Spleen (tissue), 11 donors: ENCODE results near the gene PIAS4. TPM values are rescaled to one million over a fixed set of nuclear protein-coding genes. Genes with fewer than 3 reads are reported as not detected.
"Not testable (repeated sequence)": the region's sequence is repeated elsewhere in the genome, so short reads cannot be mapped to it uniquely, and the experiment has no call there.

Source experiments
- DNase-seq: peaks from one replicate; pipeline ENCODE4 v3.0.0-alpha.2; 2020
- H3K27ac ChIP-seq, 8 donors: fragments of 200-600 bp; sonication (generic) in 7 of 8; 1 replicate in 4 of 8; 2 replicates in 4 of 8; pipeline versions ENCODE4 v1.5.0 to v1.8.0; 2016 to 2021; ENCODE audit warnings: inconsistent platforms in 4 of 8, mild to moderate bottlenecking in 4 of 8, moderate library complexity in 1 of 8
- H3K27me3 ChIP-seq, 7 donors: fragments of 200-600 bp; sonication (generic) in 6 of 7; replicated peaks in 1 of 7; 1 replicate in 4 of 7; 2 replicates in 3 of 7; pipeline versions ENCODE4 v1.5.0 to v1.8.0; 2016 to 2021; ENCODE audit warnings: inconsistent platforms in 3 of 7, mild to moderate bottlenecking in 1 of 7
- H3K36me3 ChIP-seq, 6 donors: fragments of 200-600 bp; sonication (generic) in 5 of 6; 1 replicate in 4 of 6; 2 replicates in 2 of 6; pipeline versions ENCODE4 v1.5.0 to v1.8.0; 2016 to 2021; ENCODE audit warnings: inconsistent platforms in 2 of 6
- H3K4me1 ChIP-seq, 6 donors: fragments of 200-600 bp; sonication (generic) in 5 of 6; 1 replicate in 3 of 6; 2 replicates in 3 of 6; pipeline versions ENCODE4 v1.5.0 to v1.8.0; 2016 to 2021; ENCODE audit warnings: inconsistent platforms in 3 of 6
- H3K4me3 ChIP-seq, 8 donors: fragments of 200-600 bp; sonication (generic) in 7 of 8; 1 replicate in 4 of 8; 2 replicates in 4 of 8; pipeline versions ENCODE4 v1.5.0 to v1.8.0; 2016 to 2021; ENCODE audit warnings: inconsistent platforms in 4 of 8, mild to moderate bottlenecking in 4 of 8, moderate library complexity in 2 of 8
- H3K9me3 ChIP-seq, 8 donors: fragments of 200-600 bp; sonication (generic) in 7 of 8; 1 replicate in 4 of 8; 2 replicates in 4 of 8; pipeline versions ENCODE4 v1.5.0 to v1.8.0; 2016 to 2021; ENCODE audit warnings: inconsistent platforms in 4 of 8
- POLR2A ChIP-seq, 3 donors: fragments of 450-650 bp; IDR thresholded peaks; one replicate each; pipeline ENCODE4 v1.5.1; 2017; ENCODE audit warnings: antibody characterized with exemption in 3 of 3, mild to moderate bottlenecking in 1 of 3
- POLR2AphosphoS5 ChIP-seq, 3 donors: sonication (generic); formaldehyde crosslinking; IDR thresholded peaks; one replicate each; pipeline ENCODE4 v1.5.1; 2017; ENCODE audit warnings: antibody characterized with exemption in 3 of 3
- WGBS, 5 donors: extraction: QIAGEN DNeasy Blood & Tissue Kit in 3 of 5; methylation state at CpG; one replicate each; pipeline versions ENCODE4 v1.1.5 to v1.1.7; 2013 to 2018; 5-methylcytosine and 5-hydroxymethylcytosine counted together
- intact Hi-C: fragments of 100-400 bp; cut with DNase I; formaldehyde crosslinking; loops from one replicate; pipeline ENCODE4 v1.15.0; 2023; ENCODE audit warnings: low total_unique reads
- polyA plus RNA-seq, 3 donors: library from polyadenylated mRNA; stranded (reverse); fragments of 200-250 nt; gene quantifications; one replicate each; pipeline ENCODE4 v1.2.1, GENCODE V29; 2013
- total RNA-seq, 7 donors: library from RNA; depleted of rRNA in 3 of 7; stranded (reverse); fragments of >200 nt in 3 of 7; fragmentation: NEBNext Ultra II Directional in 4 of 7; extraction: Animal tissue kit (Norgen Biotek cat#: 25700) in 4 of 7; gene quantifications; one replicate each; pipeline versions ENCODE4 v1.1.0 to v1.2.1, GENCODE V29; 2016 to 2021
- TF ChIP-seq, protein P1 (sequence below), 11 experiments: fragments of 200-600 bp in 7 of 11; fragments of 450-650 bp in 4 of 11; sonication (generic) in 4 of 11; IDR thresholded peaks in 8 of 11; conservative IDR thresholded peaks in 3 of 11; 1 replicate in 7 of 11; 2 replicates in 4 of 11; pipeline versions ENCODE4 v1.4.0 to v1.8.0; 2016 to 2021; ENCODE audit warnings: antibody characterized with exemption in 11 of 11, inconsistent platforms in 4 of 11, mild to moderate bottlenecking in 1 of 11
- donor health status: healthy with polysubstance abuse.
- donor health status: DM: no; HTN: no; CAD: no; lungs with moderate emphysema.
- donor health status: DM: no; HTN: no; CAD: no.
- donor health status: Bipolar disorder and iron deficiency.
- donor health status: healthy.
- donor health status: DM: no; HTN: no; CAD: no.
- donor health status: DM: yes; HTN: yes; CAD: no.

The PIAS4 gene
- total and polyA plus RNA-seq, 10 donors = 6.2 to 30.5 (median 22.3) TPM

DNA sequence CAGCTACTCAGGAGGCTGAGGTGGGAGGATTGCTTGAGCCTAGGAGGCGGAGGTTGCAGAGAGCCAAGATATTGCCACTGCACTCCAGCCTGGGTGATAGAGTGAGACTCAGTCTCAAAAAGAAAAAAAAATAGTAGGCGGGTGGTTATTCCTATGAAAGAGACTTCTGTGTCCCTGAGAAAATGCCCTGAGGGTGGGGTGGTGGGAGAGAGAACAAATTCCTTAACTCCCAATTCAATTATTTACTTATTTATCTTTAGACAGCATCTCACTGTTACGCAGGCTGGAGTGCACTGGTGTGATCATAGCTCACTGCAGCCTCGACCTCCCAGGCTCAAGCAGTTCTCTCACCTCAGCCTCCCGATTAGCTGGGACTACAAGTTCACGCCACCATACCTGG lies 11.9 kb upstream of the PIAS4 start:
- H3K27me3 ChIP-seq = no peaks in the 10 kb centered on the region
- H3K9me3 ChIP-seq = no peaks in the 10 kb centered on the region
- peaks cover 0 to 7% (median 3%) of the 10 kb centered on the region in 6 donors for H3K4me1 ChIP-seq
- no peak overlapping the region for H3K4me3 ChIP-seq
- DNase-seq = no peak
- intact Hi-C loops = loop anchor here (10.0 kb wide), 1 partner anchor 189 kb away; the partner anchor contains the start of genes ANKRD24 and SIRT6
- WGBS, 5 donors = 83 to 92% (median 87%) methylated on average over 6 of the region's 6 CpGs
- no peak overlapping the region for H3K27ac ChIP-seq
- TF ChIP-seq POLR2A (IDR thresholded peaks at IDR 0.05) = no peak
- no peak for TF ChIP-seq POLR2AphosphoS5 (IDR thresholded peaks at IDR 0.05)
- TF ChIP-seq, protein P1, sequence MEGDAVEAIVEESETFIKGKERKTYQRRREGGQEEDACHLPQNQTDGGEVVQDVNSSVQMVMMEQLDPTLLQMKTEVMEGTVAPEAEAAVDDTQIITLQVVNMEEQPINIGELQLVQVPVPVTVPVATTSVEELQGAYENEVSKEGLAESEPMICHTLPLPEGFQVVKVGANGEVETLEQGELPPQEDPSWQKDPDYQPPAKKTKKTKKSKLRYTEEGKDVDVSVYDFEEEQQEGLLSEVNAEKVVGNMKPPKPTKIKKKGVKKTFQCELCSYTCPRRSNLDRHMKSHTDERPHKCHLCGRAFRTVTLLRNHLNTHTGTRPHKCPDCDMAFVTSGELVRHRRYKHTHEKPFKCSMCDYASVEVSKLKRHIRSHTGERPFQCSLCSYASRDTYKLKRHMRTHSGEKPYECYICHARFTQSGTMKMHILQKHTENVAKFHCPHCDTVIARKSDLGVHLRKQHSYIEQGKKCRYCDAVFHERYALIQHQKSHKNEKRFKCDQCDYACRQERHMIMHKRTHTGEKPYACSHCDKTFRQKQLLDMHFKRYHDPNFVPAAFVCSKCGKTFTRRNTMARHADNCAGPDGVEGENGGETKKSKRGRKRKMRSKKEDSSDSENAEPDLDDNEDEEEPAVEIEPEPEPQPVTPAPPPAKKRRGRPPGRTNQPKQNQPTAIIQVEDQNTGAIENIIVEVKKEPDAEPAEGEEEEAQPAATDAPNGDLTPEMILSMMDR (IDR thresholded peaks at IDR 0.05 in 8 of 11, conservative IDR thresholded peaks at IDR 0.05 in 3 of 11) = no peak
- H3K36me3 ChIP-seq = no peaks in the 10 kb centered on the region

DNA sequence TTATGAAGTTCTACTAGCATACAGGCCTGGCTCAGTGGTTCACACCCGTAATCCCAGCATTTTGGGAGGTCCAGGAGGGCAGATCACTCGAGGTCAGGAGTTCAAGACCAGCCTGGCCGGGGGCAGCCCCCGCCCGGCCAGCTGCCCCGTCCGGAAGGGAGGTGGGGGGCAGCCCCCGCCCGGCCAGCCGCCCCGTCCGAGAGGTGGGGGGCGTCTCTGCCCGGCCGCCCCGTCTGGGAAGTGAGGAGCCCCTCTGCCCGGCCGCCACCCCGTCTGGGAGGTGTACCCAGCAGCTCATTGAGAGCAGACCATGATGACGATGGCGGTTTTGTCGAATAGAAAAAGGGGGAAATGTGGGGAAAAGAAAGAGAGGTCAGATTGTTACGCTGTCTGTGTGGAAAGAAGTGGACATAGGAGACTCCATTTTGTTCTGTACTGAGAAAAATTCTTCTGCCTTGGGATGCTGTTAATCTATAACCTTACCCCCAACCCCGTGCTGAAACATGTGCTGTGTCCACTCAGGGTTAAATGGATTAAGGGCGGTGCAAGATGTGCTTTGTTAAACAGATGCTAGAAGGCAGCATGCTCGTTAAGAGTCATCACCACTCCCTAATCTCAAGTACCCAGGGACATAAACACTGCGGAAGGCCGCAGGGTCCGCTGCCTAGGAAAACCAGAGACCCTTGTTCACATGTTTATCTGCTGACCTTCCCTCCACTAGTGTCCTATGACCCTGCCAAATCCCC lies 8.7 kb upstream of the PIAS4 start:
- intact Hi-C loops = loop anchor here (10.0 kb wide), 1 partner anchor 186 kb away; the partner anchor contains the start of genes ANKRD24 and SIRT6
- not testable (repeated sequence) for H3K4me1 ChIP-seq, DNase-seq, H3K27me3 ChIP-seq, H3K36me3 ChIP-seq, H3K4me3 ChIP-seq, H3K9me3 ChIP-seq, H3K27ac ChIP-seq
- WGBS, 5 donors = 77 to 93% (median 88%) methylated on average over 21 to 29 of the region's 29 CpGs

DNA sequence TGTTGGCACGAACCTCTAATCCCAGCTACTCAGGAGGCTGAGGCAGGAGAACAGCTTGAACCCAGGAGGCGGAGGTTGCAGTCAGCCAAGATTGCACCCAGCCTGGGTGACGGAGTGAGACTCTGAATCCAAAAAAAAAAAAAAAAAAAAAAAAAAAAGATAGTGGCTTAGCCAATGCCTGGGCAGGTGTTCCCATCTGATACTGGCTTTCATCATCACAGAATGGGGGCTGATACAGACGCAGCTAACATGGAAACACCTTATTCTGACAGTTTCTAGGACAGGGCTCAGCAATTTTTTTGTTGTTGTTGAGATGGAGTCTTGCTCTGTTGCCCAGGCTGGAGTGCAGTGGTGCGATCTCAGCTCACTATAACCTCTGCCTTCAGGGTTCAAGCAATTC lies 6.7 kb upstream of the PIAS4 start:
- H3K27ac ChIP-seq, H3K9me3 ChIP-seq, DNase-seq, H3K4me1 ChIP-seq, H3K27me3 ChIP-seq, H3K4me3 ChIP-seq, H3K36me3 ChIP-seq: not testable (repeated sequence)
- WGBS, 5 donors = 85 to 96% (median 90%) methylated on average over 5 of the region's 5 CpGs
- intact Hi-C loops = loop anchor here (10.0 kb wide), 1 partner anchor 64 kb away; the partner anchor contains the start of gene ZBTB7A

DNA sequence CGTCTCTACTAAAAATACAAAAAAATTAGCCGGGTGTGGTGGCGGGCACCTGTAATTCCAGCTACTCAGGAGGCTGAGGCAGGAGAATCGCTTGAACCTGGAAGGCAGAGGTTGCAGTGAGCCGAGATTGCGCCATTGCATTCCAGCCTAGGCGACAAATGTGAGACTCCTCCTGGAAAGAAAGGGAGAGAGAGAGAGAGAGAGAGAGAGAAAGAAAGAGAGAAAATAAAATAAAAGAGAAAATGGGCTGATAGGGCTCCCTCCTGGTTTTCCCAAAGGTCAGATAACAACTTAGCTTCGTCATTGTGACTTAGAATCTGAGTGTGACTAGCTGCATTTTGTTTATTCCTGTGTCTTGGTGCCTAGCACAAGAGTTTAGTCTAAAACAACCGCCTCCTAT lies 2.1 kb upstream of the PIAS4 start:
- 95 to 97% (median 96%) methylated on average over 9 of the region's 9 CpGs for WGBS, 5 donors
- H3K4me3 ChIP-seq, DNase-seq, H3K27me3 ChIP-seq, H3K9me3 ChIP-seq, H3K27ac ChIP-seq, H3K36me3 ChIP-seq: not testable (repeated sequence)
- peaks cover 16 to 43% (median 36%) of the 10 kb centered on the region in 6 donors for H3K4me1 ChIP-seq
- intact Hi-C loops = loop anchor here (10.0 kb wide), 1 partner anchor 59 kb away; the partner anchor contains the start of gene ZBTB7A

DNA sequence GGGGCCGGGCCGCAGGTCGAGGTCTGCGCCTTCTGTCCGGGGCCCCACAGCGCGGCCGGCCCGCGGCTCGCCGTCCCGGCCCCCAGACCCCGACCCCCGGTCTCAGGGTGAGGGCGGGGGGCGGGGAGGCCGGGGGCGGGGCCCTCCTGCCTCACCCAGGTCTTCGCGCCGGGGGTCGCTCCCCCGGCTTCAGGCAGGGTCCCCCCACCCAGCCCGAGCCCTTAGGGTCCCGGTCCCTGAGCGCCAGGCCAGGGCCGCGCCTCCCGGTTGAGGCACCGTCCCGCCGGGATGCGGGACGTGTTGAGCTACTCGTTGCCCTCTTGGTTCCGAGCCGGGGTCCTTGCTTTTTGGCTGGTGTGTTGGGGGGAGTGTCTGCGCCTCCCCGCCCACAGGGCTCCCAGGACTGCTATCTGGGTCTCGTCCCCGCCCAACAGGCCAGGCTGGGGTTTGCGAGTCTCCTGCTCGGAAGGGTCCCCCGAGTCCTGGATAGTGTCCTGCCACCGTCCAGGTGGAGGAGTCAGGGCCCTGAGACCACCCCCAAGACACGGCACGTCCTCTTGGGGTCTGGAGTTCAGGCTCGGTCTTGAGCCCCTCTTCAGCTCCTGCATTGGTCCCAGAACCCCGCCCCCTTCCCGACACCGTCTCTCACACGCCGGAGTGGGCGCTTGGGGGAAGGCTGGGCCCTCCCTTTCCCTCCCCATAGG lies 452 bp downstream of the PIAS4 start:
- Histone ChIP-seq H3K27ac (peak overlapping the region; percentile 68 to 93 (median 88)), H3K36me3 (peaks cover 0 to 30% (median 10%) of the 10 kb centered on the region in 6 donors), H3K4me3 (peak overlapping the region; percentile 58 to 100 (median 96)), H3K9me3 (no peaks in the 10 kb centered on the region), H3K4me1 (peaks cover 21 to 65% (median 47%) of the 10 kb centered on the region in 6 donors), H3K27me3 (no peaks in the 10 kb centered on the region)
- 0 to 2% (median 1%) methylated on average over 9 to 55 of the region's 55 CpGs for WGBS, 5 donors
- intact Hi-C loops = loop anchor here (10.0 kb wide), 1 partner anchor 57 kb away; the partner anchor contains the start of gene ZBTB7A
- peak; percentile 86 for DNase-seq
- TF ChIP-seq, protein P1 (IDR thresholded peaks at IDR 0.05 in 8 of 11, conservative IDR thresholded peaks at IDR 0.05 in 3 of 11) = no peak
- TF ChIP-seq POLR2A (IDR thresholded peaks at IDR 0.05) (no peak), POLR2AphosphoS5 (IDR thresholded peaks at IDR 0.05) (peak in 1 of 3 donors; percentile 8)
